NCI-H774 (cell line): Measurements from ENCODE around the gene VAT1.
A peak's percentile ranks its signal among the peaks of the same experiment; 100 is the strongest.

ENCODE experiments used
- DNase-seq: peaks from one replicate; lab custom pipeline; 2025; lab: John Stamatoyannopoulos, UW

Gene VAT1

DNA sequence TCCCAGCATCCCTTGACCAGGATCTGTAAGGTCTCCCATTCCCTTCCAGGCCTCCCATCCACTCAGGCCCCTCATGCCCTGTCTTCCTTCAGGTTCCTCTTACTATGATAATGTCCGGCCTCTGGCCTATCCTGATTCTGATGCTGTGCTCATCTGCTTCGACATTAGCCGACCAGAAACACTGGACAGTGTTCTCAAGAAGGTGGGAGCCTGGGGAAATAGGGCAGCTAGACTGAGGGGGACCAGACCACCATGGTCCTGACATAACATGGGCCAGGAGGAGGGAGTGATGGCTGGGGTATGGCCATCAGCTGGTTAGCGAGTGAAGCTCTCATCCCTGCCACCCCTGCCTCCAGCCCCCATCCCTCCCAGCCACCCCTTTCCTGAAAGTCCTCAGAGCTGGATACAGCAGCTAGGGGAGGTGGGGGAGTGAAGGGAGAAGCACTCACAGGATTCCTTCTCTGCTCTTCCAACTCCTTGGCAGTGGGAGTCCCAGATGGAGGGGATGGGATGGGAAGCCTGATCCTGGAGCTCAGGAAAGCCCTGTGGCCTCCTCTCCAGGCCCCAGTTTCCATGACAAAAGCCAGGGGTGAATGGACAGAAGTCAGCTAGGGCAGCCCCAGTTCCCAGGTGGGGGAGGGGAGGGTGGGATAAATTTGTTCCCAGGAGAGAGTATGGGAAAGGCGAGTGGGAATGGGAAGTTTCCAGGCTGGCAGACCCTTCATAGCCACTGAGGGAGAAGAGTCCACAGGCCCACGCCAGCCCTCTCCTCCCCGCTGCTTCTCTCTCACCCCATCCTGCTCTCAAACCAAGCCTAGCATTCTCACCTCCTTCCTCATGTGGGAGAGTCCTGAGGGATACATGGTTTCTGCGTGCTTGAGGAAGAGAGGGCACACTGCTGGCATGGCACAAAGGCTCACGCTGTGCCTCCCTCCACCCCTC, 5.2 kb upstream of the VAT1 start:
- no peak for DNase-seq

DNA sequence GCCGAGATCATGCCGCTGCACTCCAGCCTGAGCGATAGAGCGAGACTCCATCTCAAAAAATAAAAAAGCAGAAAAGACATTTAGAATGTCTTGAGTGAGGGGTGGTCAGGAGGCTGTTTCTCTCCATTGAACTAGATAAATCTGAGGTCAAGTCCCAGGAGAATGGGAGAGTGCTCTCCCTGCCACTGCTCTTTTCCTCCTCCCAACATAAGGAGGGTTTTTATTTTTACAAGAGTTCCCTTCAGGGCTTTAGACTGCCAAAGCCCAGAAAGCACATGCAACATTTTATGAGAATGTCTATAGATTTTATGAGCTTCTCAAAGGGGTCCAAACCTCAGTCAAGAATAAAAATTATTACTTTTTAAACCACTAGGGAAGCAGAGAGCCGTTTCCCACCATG, 4.4 kb upstream of the VAT1 start:
- DNase-seq, result no peak

DNA sequence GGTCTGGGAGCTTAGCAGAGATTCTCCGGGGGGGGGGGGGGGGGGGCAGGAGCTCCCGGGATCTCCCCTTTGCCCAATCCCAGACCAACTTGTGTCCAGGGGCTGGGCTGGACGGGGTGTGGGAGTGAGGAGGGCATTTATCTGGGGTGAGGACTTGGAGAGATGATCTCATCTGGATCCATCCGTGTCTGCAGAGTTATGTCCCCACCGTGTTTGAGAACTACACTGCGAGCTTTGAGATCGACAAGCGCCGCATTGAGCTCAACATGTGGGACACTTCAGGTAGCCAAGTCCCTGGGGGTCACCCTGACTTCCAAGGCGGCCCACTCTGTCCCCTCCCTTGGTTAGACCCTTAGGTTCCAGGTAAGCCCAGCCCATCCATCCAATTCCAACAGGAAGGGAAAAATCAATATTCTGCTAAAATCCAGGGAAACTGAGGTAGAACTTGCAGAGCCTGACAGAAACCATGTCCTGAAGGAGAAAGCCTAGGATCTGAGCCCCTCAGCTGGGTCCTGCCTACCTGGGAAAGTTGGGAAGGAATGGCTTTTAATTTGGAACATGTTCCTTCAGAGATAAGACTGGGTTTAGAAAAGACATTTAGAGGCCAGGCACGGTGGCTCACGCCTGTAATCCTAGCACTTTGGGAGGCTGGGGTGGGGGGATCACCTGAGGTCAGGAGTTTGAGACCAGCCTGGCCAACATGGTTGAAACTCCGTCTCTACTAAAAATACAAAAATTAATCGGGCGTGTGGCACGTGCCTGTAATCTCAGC, 3.8 kb upstream of the VAT1 start:
- no peak for DNase-seq

- no peak for DNase-seq
Measured at GRCh38 chr17:43025290-43025657, 3.1 kb upstream of the VAT1 start.

- DNase-seq, result peak; percentile 94
Measured at GRCh38 chr17:43024407-43025289, 2.5 kb upstream of the VAT1 start, which contains the start of gene RND2. Gene RND2 (plus strand): TSS chr17:43025231. CDS start chr17:43025348, 117 bp downstream.

- peak; percentile 53 for DNase-seq
Measured at GRCh38 chr17:43020789-43021740, 1.1 kb downstream of the VAT1 start.

GRCh38 chr17:43020030-43020621, 2.1 kb downstream of the VAT1 start:
- DNase-seq, result no peak

DNA sequence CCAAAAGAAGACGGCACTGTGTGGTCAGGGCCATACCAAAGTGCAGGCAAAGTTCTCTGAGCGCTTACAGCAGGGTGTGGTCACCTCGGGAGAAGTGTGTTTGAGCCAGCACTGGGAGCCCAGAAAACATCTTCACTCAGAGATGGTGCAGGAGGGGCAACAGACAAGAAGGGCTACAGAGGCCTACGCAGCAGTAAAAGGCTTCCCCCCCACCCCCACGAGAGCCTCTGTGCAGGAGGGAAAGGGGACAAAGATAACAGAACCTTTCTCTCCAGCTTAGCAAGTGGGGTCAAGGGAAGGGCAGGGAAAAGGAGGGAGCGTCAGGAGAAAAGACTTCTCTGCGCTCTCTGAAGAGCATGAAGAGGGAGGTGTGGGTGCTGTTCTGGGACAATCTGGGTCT, 2.8 kb downstream of the VAT1 start:
- DNase-seq, result no peak

GRCh38 chr17:43018932-43019331, 3.3 kb downstream of the VAT1 start:
- no peak for DNase-seq

DNA sequence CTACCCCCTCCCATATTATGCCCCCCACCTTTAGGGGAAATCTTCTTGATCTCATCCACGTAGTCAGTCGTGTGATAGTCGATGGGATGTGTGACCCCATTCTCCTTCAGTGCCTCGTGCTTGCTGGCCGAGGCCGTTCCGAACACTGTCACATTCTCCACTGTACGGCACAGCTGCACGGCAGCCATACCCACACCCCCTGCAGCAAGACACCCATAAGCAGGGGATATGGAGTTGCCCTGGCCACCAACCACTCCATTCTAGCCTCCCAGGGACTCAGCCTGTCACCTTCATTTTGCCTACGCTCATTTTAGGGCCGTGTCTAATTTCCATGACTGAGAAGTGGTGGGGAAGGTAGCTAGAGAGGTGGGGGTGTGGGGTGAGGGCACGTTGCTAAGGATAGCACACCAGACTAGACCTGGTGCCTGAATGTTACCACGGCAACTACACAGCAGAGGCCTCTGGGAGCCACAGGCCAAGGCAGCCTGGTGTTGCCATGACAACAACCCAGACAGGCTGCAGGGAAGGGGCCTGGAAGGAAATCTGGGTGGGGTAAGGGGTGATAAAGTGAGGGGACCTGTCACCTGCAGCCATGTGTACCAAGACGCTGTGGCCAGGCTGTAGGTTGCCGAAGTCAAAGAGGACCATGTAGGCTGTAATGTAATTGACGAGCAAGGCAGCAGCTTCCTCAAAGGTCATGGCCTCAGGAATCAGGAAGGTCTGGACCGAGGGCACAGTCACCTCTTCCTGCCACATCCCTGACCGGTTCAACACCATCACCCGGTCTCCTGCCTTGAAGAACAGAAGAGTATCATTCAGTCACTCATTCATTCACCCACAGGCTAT, 4.0 kb downstream of the VAT1 start:
- DNase-seq, result peak; percentile 41

- no peak for DNase-seq
Measured at GRCh38 chr17:43016216-43016615, 6.0 kb downstream of the VAT1 start.

- no peak for DNase-seq
Measured at GRCh38 chr17:43015579-43015978, 6.6 kb downstream of the VAT1 start.

DNA sequence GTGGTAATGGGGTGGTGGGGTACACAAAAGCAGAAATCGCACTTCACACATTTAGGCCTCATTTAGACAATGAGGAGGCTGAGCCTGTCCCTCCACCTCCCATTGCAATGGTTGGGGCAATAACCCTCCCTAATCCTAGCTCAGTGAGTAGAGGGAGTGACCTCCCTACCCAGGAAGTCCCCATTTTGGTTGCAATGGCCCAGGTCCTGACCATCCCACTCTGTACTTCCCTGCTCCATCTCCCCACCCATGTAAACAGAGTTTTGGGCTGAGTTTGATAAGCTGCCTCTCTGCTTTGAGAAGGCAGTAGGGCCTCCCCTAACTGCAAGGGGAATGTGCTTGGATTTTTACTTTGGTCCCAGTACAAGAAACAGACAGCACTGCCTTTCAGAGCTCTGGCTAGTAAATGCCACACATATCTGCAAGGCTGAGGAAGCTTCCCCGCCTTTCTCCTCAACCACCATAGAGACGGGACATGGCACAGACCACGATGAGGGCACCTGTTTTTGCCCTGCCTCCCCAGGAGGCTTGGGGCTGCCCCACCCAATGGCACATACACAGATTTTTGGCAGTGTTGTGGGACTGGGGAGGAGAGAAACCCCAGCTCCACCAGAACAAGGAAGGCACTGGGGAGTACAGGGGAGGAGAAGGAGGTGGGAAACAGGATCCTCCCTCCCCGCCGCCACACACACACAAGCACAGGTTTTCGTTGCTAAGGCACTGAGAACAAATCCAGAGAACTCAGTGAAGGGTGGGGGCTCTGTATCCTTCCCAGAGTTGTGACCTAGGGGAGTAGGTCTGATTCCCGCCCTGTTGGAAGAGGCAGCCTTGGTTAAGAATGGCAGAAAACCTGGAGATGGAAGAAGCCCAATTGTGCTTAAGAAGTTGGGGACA, 7.3 kb downstream of the VAT1 start:
- DNase-seq, result no peak

- DNase-seq, result no peak
Measured at GRCh38 chr17:43014020-43014648, 8.1 kb downstream of the VAT1 start.

- DNase-seq, result no peak
Measured at GRCh38 chr17:43013296-43013695, 8.9 kb downstream of the VAT1 start.

- DNase-seq, result no peak
Measured at GRCh38 chr17:43011728-43012472, 10.3 kb downstream of the VAT1 start.

DNA sequence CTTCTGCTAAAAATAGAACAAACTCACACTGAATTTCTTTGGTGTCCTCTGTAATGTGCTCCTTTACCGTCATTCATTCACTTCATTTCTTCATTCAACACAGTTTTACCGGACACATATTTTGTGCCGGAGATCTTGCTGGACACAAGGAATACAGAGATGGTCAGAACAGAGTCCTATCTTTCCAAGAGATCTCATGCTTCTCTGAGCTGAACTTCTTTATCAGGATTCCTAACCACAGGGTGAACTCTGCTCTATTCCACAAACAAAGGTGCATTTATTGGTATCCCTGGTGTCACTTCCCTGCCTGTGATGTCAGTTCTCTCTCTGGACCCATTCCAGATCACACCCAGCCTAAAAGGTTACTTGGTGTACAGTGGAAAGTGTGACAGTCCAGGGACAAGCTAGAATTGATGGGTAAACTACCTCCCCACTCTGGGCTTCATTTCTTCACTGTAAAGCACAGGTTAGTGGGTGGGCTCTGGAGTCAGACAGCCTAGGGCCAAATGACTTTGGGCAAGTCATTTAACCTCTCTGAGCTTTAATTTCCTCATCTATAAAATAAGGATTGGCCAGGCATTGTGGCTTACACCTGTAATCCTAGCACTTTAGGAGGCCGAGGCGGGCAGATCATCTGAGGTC, 11.4 kb downstream of the VAT1 start:
- DNase-seq, result no peak
